Hindlimb muscle (tissue), 1 donor: ENCODE results near the gene ACAA2. TPM values are rescaled to one million over a fixed set of nuclear protein-coding genes. Genes with fewer than 3 reads are reported as not detected.

ENCODE experiments used
- DNase-seq: peaks from one replicate; pipeline ENCODE4 v3.0.0-alpha.2; 2013
- polyA plus RNA-seq: library from polyadenylated mRNA; unstranded; fragments of 120-200 nt; gene quantifications from one replicate; pipeline ENCODE4 v1.2.1, GENCODE V29; 2013; ENCODE audit not compliant: insufficient read length

The ACAA2 gene
- polyA plus RNA-seq, 1 donor, result 71.2 TPM

GRCh38 chr18:49764032-49764431 is 49.3 kb downstream of the ACAA2 start:
- DNase-seq, result no peak

GRCh38 chr18:49763590-49763989 is 49.7 kb downstream of the ACAA2 start:
- DNase-seq, result no peak

GRCh38 chr18:49762191-49763077 is 50.9 kb downstream of the ACAA2 start:
- DNase-seq, result no peak

- no peak for DNase-seq
These were observed 51.6 kb downstream of the ACAA2 start for GRCh38 chr18:49761771-49762170.

DNA sequence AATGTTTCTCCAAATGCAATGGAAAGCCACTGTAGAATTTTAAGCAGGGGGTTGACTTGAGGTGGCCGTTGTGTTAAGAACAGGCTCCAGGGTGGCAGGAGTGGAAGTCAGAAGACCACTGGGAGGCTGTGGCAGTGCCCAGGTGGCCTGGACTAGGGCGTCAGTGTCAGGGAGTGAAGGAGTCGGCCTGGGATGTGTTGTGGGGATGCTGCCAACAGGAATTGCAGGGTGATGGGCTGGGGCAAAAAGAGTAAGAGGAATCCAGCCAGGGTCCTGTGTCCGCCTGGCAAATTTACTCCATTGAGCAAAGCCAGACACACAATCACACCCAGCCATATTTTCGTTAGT is 55.1 kb downstream of the ACAA2 start:
- no peak for DNase-seq

DNA sequence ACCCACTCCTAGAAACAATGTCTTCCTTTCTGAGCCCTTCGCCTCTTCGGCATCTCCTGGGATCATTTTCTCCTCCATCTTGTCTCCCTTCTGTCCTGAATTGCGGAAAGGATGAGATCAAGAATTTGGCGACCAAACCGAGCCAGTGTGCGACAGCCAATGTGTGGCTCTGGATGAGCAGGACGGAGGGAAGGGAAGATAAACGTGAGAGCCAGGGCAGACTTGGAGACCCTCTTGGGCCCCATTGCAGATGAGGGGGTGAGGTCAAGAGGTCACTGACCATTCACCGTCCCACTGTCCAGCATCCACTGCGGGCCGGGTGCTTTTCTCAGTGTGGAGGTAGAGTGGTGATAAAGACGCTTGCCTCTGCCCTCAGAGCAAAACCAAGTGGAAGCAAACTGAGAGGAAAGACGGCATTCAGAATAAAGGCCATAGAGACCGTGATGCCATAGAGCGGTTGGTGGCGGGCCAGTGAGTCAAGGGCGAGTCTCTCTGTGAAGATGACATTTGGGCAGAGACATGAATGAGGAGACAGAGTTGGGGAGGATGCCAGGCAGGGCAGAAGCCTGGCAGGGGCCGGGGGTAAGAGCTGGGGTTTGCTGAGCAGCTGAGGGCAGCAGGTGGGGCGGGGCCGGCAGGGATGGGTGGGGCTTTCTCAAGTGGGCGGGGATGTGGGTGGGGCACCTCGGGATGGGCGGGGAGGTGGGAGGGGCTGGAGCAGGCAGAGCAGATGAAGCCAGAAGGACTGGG is 55.6 kb downstream of the ACAA2 start:
- no peak for DNase-seq

DNA sequence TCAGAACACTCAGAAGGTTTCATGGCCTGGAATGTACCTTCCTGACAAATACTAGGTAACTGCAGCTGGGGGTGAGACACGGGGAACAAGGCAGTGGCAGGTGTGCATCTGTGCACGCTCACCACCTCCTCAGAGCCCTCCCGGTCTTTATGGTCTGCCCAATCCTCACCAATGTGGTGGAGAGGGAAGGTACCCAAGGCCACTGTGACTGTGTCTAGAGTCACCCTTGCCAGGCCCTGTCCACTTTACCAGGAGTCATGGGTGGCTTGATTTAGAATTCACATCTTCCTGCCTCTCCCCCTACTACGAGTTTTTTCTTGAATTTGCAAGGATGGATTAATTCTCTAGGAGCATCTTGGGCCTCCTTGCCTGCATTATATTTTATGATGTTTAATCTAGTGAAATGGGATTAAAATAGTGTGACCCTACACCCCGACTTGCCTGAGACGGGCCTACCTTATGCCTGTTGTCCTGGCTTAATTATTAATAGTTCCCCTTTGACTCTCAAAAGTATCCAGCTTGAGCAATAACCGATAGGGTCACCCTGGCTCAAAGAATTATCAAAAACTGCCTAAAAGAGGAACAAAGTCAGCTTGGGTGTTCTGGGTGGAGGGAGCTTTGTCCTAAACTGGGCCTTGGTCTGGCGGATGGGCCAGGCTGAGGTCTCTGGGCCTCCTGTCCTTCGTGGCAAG is 56.5 kb downstream of the ACAA2 start:
- DNase-seq, result no peak

DNA sequence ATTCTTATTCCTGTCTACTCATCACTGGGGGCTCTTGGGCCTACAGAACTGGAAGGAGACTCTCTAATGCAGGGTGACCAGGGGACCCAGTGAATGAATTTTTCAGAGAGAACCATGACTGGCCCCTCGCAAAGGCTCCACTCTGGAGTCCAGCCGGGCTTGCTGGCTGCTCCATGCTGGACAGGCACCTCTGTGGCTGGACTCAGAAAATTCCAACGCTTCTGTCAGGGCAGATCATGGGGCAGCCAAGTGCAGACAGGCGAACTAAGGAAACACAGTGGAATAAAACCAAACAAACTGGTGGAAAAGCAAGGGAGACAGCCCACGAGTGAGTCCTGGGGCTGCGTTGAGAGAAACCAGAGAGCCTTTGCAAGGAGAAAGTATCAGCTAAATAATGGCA is 57.2 kb downstream of the ACAA2 start:
- DNase-seq, result no peak

DNA sequence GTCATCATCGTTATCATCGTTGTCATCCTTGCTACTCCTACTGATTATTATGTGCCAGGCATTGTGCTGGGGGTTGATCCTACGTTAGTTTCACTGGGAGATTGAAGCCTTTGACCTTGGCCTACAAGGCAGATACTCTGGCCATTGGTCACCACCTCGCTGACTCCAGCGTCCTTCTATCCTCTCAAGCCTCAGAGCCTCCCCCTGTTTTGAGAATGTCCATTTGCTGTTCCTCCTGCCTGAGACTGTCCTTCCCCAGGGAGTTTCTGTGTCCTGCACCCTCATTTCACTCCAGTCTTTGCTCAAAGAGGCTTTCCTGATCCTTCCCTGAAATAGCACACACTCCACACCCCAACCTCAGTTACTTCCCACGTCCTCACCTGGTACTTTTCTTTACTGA is 57.8 kb downstream of the ACAA2 start:
- no peak for DNase-seq

DNA sequence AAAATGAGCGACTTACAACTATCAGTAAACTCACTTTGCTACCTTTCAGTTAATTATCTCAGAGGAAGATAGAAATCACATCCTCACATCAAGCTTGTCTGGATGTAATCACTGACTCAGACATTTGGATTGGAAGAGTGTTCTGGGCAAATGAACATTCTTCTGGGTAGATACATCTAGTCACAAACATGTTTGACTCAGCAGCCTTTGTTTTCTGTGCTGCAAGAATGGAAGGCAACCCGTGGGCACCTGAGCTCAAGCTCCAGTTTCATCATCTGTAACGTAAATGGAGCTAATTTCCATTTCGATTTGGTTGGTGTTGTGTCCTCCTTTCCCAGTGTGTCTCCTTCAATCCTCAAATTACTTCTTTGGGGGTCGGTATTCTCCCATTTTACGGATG is 58.5 kb downstream of the ACAA2 start:
- DNase-seq, result no peak

DNA sequence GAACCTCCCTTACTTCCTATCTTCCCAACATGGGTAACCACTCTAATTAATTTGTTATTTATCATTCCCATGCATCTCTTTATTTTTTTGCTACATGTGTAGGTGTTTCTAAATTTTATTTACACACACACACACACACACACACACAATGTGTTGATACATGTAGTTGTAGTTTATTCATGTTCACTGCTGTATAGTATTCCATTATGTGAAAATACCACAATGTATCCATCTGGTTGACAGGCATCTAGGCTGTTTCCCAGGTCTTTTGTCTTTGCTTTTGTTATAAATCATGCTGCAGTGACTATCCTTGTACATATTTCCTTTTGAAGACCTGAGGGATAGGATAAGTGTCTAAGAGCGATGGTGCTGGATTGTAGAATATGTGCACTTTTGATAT is 59.7 kb downstream of the ACAA2 start:
- no peak for DNase-seq

- DNase-seq, result no peak
These were observed 61.3 kb downstream of the ACAA2 start for GRCh38 chr18:49752095-49752457.

DNA sequence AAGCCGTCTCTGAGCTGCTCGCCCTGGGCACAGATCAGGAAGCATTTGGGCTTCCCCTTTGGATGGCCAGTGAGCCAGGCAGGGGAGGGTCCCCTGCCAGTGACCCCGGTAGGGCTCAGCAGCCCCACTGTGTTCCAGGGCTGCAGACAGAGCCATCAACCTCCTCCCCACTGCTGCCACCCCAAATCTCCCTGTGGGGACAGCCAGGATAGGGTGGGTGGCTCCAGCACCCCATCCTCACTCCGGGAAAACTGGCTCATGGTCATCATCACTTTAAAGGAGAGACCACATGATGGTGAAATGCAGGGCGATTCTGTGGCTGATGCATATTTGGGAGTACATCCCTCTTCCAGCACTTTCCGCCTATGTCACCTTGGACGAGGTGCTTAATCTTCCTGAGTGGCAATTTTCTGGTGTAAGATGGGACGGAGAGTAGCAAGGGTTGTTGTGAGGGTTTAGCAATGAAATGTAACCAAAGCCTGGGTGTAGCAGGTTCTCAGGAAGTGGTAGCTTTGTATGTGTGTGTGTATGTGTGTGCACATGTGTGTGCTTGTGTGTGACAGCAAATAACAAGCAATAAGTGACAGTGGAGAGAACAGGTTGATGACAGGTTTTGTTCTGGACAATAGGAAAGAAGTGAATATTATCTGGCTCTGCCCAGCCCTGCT is 61.8 kb downstream of the ACAA2 start:
- DNase-seq, result no peak

- DNase-seq, result no peak
These were observed 63.8 kb downstream of the ACAA2 start for GRCh38 chr18:49749563-49749962.

- no peak for DNase-seq
These were observed 65.5 kb downstream of the ACAA2 start for GRCh38 chr18:49747876-49748275.

DNA sequence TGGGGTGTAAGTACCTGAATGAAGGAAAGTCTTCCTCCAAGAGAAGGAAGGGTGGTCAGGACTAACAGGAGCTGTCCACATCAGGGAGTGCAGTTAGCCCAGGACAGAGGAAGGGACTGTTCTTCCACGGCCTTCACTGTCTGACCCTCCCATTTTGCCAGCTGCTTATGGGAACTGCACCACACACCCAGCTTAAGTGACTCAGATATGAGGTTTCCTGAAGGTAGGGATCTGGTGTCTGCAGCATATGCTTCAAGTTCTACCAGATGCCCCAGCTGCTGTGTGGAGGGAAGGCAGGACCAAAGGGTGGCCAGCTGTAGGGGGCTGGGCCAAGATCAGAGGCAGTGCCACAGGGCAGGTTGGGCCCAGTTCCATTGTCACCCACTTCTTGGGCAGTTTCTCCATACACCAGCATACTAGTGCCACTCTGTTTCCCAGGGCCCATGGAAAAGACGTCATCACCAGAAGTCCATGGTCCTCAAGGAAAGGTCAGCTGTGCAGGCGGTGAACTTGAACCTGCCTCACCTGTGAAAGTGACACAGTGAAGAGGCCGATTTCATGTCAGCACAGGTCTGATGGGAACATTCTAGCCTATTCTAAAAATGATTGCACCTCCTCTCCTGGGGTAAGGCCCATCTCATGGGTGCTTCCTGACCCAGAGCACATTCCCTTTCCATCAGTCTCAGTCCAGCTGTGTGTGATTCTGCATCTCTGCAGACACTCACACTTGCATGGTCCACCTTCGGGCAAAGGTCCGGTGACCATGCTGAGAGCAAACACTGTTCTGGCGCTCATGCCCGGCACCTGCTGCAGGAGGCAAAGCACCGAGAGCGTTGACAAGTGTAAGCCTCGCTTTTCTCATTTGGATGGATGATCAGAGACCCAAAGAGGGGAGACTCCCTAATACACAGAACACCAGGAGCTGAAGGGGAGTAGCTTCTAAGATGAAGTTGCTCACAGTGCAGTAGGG is 68.0 kb downstream of the ACAA2 start:
- DNase-seq, result no peak

GRCh38 chr18:49744376-49745008 is 68.8 kb downstream of the ACAA2 start:
- no peak for DNase-seq

DNA sequence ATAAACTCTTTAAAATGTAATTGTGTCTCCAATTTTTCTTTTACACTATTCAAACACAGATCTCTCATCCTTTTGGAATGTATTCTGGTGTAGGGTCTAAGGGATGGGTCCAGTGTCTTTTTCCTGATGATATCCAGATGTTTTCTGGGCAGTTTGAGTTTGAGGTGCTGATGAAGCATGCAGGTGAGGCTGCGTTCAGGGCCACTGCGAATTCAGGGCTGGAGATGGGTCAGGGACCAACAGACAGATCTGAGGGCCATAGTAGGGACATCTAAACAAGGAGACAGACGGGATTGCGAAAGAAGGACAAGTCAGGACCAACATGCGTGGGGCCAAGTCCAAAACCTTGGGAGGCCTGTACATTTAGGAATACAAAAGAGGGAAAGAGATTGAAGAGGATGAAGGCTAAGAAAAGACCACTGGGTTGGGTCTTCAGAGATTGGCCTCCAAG is 70.2 kb downstream of the ACAA2 start:
- DNase-seq, result no peak

GRCh38 chr18:49742316-49743116 is 70.8 kb downstream of the ACAA2 start:
- DNase-seq, result peak; percentile 69

DNA sequence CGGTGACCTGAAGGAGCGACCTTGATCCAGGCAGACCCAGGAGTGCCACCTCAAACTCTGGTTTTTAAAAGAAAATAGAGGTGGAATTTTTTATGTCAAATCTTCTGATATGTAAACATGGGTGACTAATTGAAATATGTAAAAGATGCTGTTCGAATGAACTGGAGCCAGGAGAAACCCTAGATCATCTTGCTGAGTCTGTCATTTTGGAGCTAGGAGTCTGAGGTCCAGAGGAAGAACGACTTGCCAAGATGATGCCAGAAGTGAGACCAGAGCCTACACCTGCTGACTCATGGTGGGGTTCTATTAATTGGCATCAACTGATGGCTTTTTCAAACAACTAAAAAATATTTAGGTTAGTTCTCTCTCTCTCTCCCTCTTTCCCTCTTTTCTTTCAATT is 74.1 kb downstream of the ACAA2 start:
- no peak for DNase-seq
